ENCODE results near the gene TULP1. TPM values are rescaled to one million over a fixed set of nuclear protein-coding genes. Genes with fewer than 3 reads are reported as not detected.

TULP1 gene
- total and polyA plus RNA-seq, 2 of the 4 experiments (the other 2 are of a cell fraction), result not detected

- Histone ChIP-seq H3K23ac (ENCODE audit: low read depth, low read length) (no peak overlapping the region), H3K56ac (ENCODE audit: extremely low read depth, insufficient read depth, low read length) (no peak overlapping the region), H3K4me2 (ENCODE audit: low read depth, low read length) (no peak overlapping the region), H3K4me3 (ENCODE audit: insufficient read depth, low read depth, low read length) (no peak overlapping the region), H3K4me1 (ENCODE audit: control insufficient read depth, insufficient read depth, low read length) (peaks cover 2% of the 10 kb centered on the region), H3K14ac (replicated peaks; ENCODE audit: low read depth, low read length) (no peak overlapping the region), H3K9me1 (ENCODE audit: insufficient read depth, low read length) (0 out of 2 replicates have a peak, but pooled peaks cover 6% of the 10 kb centered on the region), H3K79me1 (ENCODE audit: low read depth in 1 of 2, low read length in 2 of 2) (peaks cover 3 to 42% of the 10 kb centered on the region in 2 experiments), H4K91ac (ENCODE audit: insufficient read depth, low read depth, low read length) (no peak overlapping the region), H2BK20ac (ENCODE audit: low read depth, low read length) (no peak overlapping the region), H3K27ac (ENCODE audit: insufficient read depth, low read length) (no peak overlapping the region), H2BK120ac (ENCODE audit: low read depth, low read length) (no peak overlapping the region), H3K36me3 (ENCODE audit: control insufficient read depth, insufficient read depth, low read length) (peaks cover 63% of the 10 kb centered on the region), H4K5ac (ENCODE audit: low read depth, low read length) (no peak overlapping the region), H2AK5ac (ENCODE audit: low read depth, low read length) (no peak overlapping the region), H3K9ac (ENCODE audit: low read depth, low read length) (no peak overlapping the region), H2AFZ (replicated peaks; ENCODE audit: low read length, poor library complexity) (peak overlapping the region; percentile 23), H2BK15ac (ENCODE audit: low read depth, low read length) (no peak overlapping the region), H3K27me3 (ENCODE audit: control insufficient read depth, insufficient read depth, low read length) (no peaks in the 10 kb centered on the region), H2BK5ac (ENCODE audit: low read depth, low read length, poor library complexity, severe bottlenecking) (no peak overlapping the region), H3K18ac (ENCODE audit: low read depth, low read length) (no peak overlapping the region), H4K8ac (ENCODE audit: low read depth in 2 of 2, low read length in 2 of 2) (no peak overlapping the region), H2AK9ac (replicated peaks; ENCODE audit: low read depth, low read length, poor library complexity) (no peak overlapping the region), H4K20me1 (ENCODE audit: insufficient read depth, low read length) (peaks cover 47% of the 10 kb centered on the region), H3K4ac (ENCODE audit: low read depth, low read length) (no peak overlapping the region), H3K9me3 (ENCODE audit: control insufficient read depth, insufficient read depth, low read length) (no peaks in the 10 kb centered on the region)
- no peak for ATAC-seq (ENCODE audit: low read depth)
- ChIA-PET POLR2A (ENCODE audit: unreplicated experiment) (no interaction called here), CTCF (no interaction called here)
- in situ Hi-C loops (cut with MboI; ENCODE audit: low sequenced_read_pairs), result no loop called here
- intact Hi-C loops (cut with micrococcal nuclease), result no loop called here
- TF ChIP-seq RCOR1 (IDR thresholded peaks at IDR 0.05; ENCODE audit: insufficient replicate concordance, low read length), result no peak
- DNase-seq, result no peak
- BruUV-seq (replicated peaks), result no TSS peak
- WGBS, 2 experiments (ENCODE audit: extremely low coverage in 2 of 2, insufficient read length in 1 of 2), result 94% methylated on average over 3 of the region's 14 CpGs; no CpG with 5 or more reads in 1 of the 2 experiments
- dilution Hi-C loops (cut with HindIII; ENCODE audit: low sequenced_read_pairs, unreplicated experiment), result no loop called here
These were observed 36.7 kb downstream of the TULP1 start for GRCh38 chr6:35476004-35476403.

All from IMR-90 (cell line).